ENCODE data around the gene NRXN3. TPM values are rescaled to one million over a fixed set of nuclear protein-coding genes. Genes with fewer than 3 reads are reported as not detected.

NRXN3 gene
- total RNA-seq, 1 donor from 2014 or later = 18.0 TPM

GRCh38 chr14:78162202-78162601 is 8.0 kb upstream of the NRXN3 start:
- FAIRE-seq (no peak), DNase-seq (ENCODE audit: low read depth) (peak; percentile 61)
- Mint-ChIP-seq H3K4me1 (ENCODE audit: low read depth, unreplicated experiment) (peaks cover 16% of the 10 kb centered on the region), H3K36me3 (ENCODE audit: low read depth, unreplicated experiment) (no peaks in the 10 kb centered on the region), H3K27ac (ENCODE audit: unreplicated experiment) (no peak overlapping the region), H3K27me3 (ENCODE audit: low read depth, unreplicated experiment) (peaks cover 10% of the 10 kb centered on the region), H3K4me3 (ENCODE audit: unreplicated experiment) (no peak overlapping the region), H3K9me3 (ENCODE audit: unreplicated experiment) (no peaks in the 10 kb centered on the region)
- TF ChIP-seq EZH2 (IDR thresholded peaks at IDR 0.05; ENCODE audit: insufficient read depth, low read length) (no peak), CTCF (IDR thresholded peaks at IDR 0.05; ENCODE audit: insufficient read depth, low read depth, low read length) (no peak)
- no peaks in the 10 kb centered on the region for H3K36me3 ChIP-seq (ENCODE audit: insufficient read depth, low read length)
- no peak overlapping the region for H2AFZ ChIP-seq (ENCODE audit: low read depth, low read length)
- H3K9ac ChIP-seq (ENCODE audit: low read length) = no peak overlapping the region
- H3K4me3 ChIP-seq (ENCODE audit: insufficient read depth, low read depth, low read length) = no peak overlapping the region
- peak overlapping the region; percentile 30 for H3K4me2 ChIP-seq (ENCODE audit: low read length)
- no peaks in the 10 kb centered on the region for H3K9me3 ChIP-seq (ENCODE audit: insufficient read depth, low read depth, low read length)
- peaks cover 7% of the 10 kb centered on the region for H3K4me1 ChIP-seq (ENCODE audit: insufficient read depth, low read length)
- no peak overlapping the region for H3K27ac ChIP-seq (ENCODE audit: low read depth, low read length)
- no peaks in the 10 kb centered on the region for H3K79me2 ChIP-seq (ENCODE audit: insufficient read depth, low read length)
- no peaks in the 10 kb centered on the region for H4K20me1 ChIP-seq (ENCODE audit: insufficient read depth, low read length)
- no peaks in the 10 kb centered on the region for H3K27me3 ChIP-seq (ENCODE audit: insufficient read depth, low read length)

- Mint-ChIP-seq H3K27ac (ENCODE audit: unreplicated experiment) (no peak overlapping the region), H3K27me3 (ENCODE audit: low read depth, unreplicated experiment) (peaks cover 24% of the 10 kb centered on the region), H3K36me3 (ENCODE audit: low read depth, unreplicated experiment) (no peaks in the 10 kb centered on the region), H3K9me3 (ENCODE audit: unreplicated experiment) (no peaks in the 10 kb centered on the region), H3K4me3 (ENCODE audit: unreplicated experiment) (no peak overlapping the region), H3K4me1 (ENCODE audit: low read depth, unreplicated experiment) (peaks cover 16% of the 10 kb centered on the region)
- Histone ChIP-seq H3K27me3 (ENCODE audit: insufficient read depth, low read length) (no peaks in the 10 kb centered on the region), H3K4me1 (ENCODE audit: insufficient read depth, low read length) (peaks cover 7% of the 10 kb centered on the region), H3K4me2 (ENCODE audit: low read length) (no peak overlapping the region), H4K20me1 (ENCODE audit: insufficient read depth, low read length) (no peaks in the 10 kb centered on the region), H2AFZ (ENCODE audit: low read depth, low read length) (no peak overlapping the region), H3K27ac (ENCODE audit: low read depth, low read length) (no peak overlapping the region), H3K36me3 (ENCODE audit: insufficient read depth, low read length) (no peaks in the 10 kb centered on the region), H3K9ac (ENCODE audit: low read length) (no peak overlapping the region), H3K4me3 (ENCODE audit: insufficient read depth, low read depth, low read length) (no peak overlapping the region), H3K9me3 (ENCODE audit: insufficient read depth, low read depth, low read length) (no peaks in the 10 kb centered on the region), H3K79me2 (ENCODE audit: insufficient read depth, low read length) (no peaks in the 10 kb centered on the region)
- DNase-seq (ENCODE audit: low read depth) (no peak), FAIRE-seq (no peak)
- TF ChIP-seq CTCF (IDR thresholded peaks at IDR 0.05; ENCODE audit: insufficient read depth, low read depth, low read length) = peak; percentile 29
- no peak for TF ChIP-seq EZH2 (IDR thresholded peaks at IDR 0.05; ENCODE audit: insufficient read depth, low read length)
Measured at GRCh38 chr14:78164226-78164853, 5.8 kb upstream of the NRXN3 start.

GRCh38 chr14:78172428-78172827 is 2.3 kb downstream of the NRXN3 start:
- no peaks in the 10 kb centered on the region for H3K36me3 ChIP-seq (ENCODE audit: insufficient read depth, low read length)
- DNase-seq (ENCODE audit: low read depth) (no peak), FAIRE-seq (no peak)
- H3K9me3 ChIP-seq (ENCODE audit: insufficient read depth, low read depth, low read length) = no peaks in the 10 kb centered on the region
- no peak for TF ChIP-seq EZH2 (IDR thresholded peaks at IDR 0.05; ENCODE audit: insufficient read depth, low read length)
- TF ChIP-seq CTCF (IDR thresholded peaks at IDR 0.05; ENCODE audit: insufficient read depth, low read depth, low read length) = no peak
- H3K4me1 ChIP-seq (ENCODE audit: insufficient read depth, low read length) = no peaks in the 10 kb centered on the region
- peaks cover 9% of the 10 kb centered on the region for H3K4me1 Mint-ChIP-seq (ENCODE audit: low read depth, unreplicated experiment)
- peaks cover 2% of the 10 kb centered on the region for H3K27me3 ChIP-seq (ENCODE audit: insufficient read depth, low read length)
- no peak overlapping the region for H3K9ac ChIP-seq (ENCODE audit: low read length)
- peak overlapping the region; percentile 63 for H3K4me3 Mint-ChIP-seq (ENCODE audit: unreplicated experiment)
- no peaks in the 10 kb centered on the region for H4K20me1 ChIP-seq (ENCODE audit: insufficient read depth, low read length)
- H3K4me2 ChIP-seq (ENCODE audit: low read length) = no peak overlapping the region
- H3K4me3 ChIP-seq (ENCODE audit: insufficient read depth, low read depth, low read length) = no peak overlapping the region
- H3K27me3 Mint-ChIP-seq (ENCODE audit: low read depth, unreplicated experiment) = peaks cover 26% of the 10 kb centered on the region
- no peaks in the 10 kb centered on the region for H3K36me3 Mint-ChIP-seq (ENCODE audit: low read depth, unreplicated experiment)
- no peaks in the 10 kb centered on the region for H3K9me3 Mint-ChIP-seq (ENCODE audit: unreplicated experiment)
- H3K79me2 ChIP-seq (ENCODE audit: insufficient read depth, low read length) = no peaks in the 10 kb centered on the region
- H2AFZ ChIP-seq (ENCODE audit: low read depth, low read length) = no peak overlapping the region
- H3K27ac ChIP-seq (ENCODE audit: low read depth, low read length) = no peak overlapping the region
- no peak overlapping the region for H3K27ac Mint-ChIP-seq (ENCODE audit: unreplicated experiment)

Data from astrocyte (in vitro differentiated cells and primary cell).